Gastroesophageal sphincter (tissue), 4 donors: ENCODE data around the gene PPP2R5C. TPM values are rescaled to one million over a fixed set of nuclear protein-coding genes. Genes with fewer than 3 reads are reported as not detected.
"Not testable (repeated sequence)": the region's sequence is repeated elsewhere in the genome, so short reads cannot be mapped to it uniquely, and the experiment has no call there.

Experiments
- ATAC-seq: fragments of 150-250 bp; one replicate; pipeline ENCODE4 v1.9.1; 2016; ENCODE audit warnings: mild to moderate bottlenecking, moderate library complexity
- H3K27ac ChIP-seq, 4 donors: fragments of 200-600 bp; sonication (generic) in 3 of 4; 1 replicate in 3 of 4; 2 replicates in 1 of 4; pipeline ENCODE4 v1.5.1; 2016 to 2019
- H3K27me3 ChIP-seq: fragments of 200-600 bp; sonication (generic); one replicate; pipeline ENCODE4 v1.5.1; 2019
- H3K36me3 ChIP-seq, 2 donors: fragments of 200-600 bp; sonication (generic); one replicate each; pipeline ENCODE4 v1.5.1; 2019; ENCODE audit warnings: control low read depth in 1 of 2
- H3K4me1 ChIP-seq, 3 donors: fragments of 200-600 bp; sonication (generic); 1 replicate in 2 of 3; 2 replicates in 1 of 3; pipeline ENCODE4 v1.5.1; 2016 to 2019; ENCODE audit warnings: control low read depth in 2 of 3
- H3K4me3 ChIP-seq, 2 donors: fragments of 200-600 bp; sonication (generic); one replicate each; pipeline ENCODE4 v1.5.1; 2019; ENCODE audit warnings: mild to moderate bottlenecking in 1 of 2, moderate library complexity in 1 of 2
- H3K9me3 ChIP-seq, 3 donors: fragments of 200-600 bp; sonication (generic); one replicate each; pipeline ENCODE4 v1.5.1; 2017 to 2019; ENCODE audit warnings: control low read depth in 2 of 3
- EP300 ChIP-seq: sonication (generic); formaldehyde crosslinking; IDR thresholded peaks from one replicate; pipeline ENCODE4 v1.6.1; 2017; ENCODE audit warnings: antibody characterized with exemption, mild to moderate bottlenecking
- POLR2A ChIP-seq, 2 donors: fragments of 450-650 bp; IDR thresholded peaks; one replicate each; pipeline ENCODE4 v1.6.1; 2017; ENCODE audit warnings: antibody characterized with exemption in 2 of 2, mild to moderate bottlenecking in 2 of 2, moderate library complexity in 1 of 2
- POLR2AphosphoS5 ChIP-seq: sonication (generic); formaldehyde crosslinking; IDR thresholded peaks from one replicate; pipeline ENCODE4 v1.6.1; 2017; ENCODE audit warnings: antibody characterized with exemption
- WGBS, 2 donors: methylation state at CpG; one replicate each; pipeline ENCODE4 v1.1.5; 2018; ENCODE audit warnings: low coverage in 1 of 2; 5-methylcytosine and 5-hydroxymethylcytosine counted together
- total RNA-seq, 4 donors: library from RNA; depleted of rRNA; stranded (reverse); fragments of >200 nt; gene quantifications; one replicate each; pipeline ENCODE4 v1.1.0, GENCODE V29; 2016
- TF ChIP-seq, protein P1 (sequence below), 4 experiments: fragments of 200-600 bp in 2 of 4; fragments of 450-650 bp in 2 of 4; sonication (generic) in 1 of 4; IDR thresholded peaks; one replicate each; pipeline ENCODE4 v1.5.1; 2017 to 2019; ENCODE audit warnings: antibody characterized with exemption in 4 of 4, mild to moderate bottlenecking in 2 of 4, moderate library complexity in 2 of 4

PPP2R5C gene
- total RNA-seq, 4 donors from 2014 or later, result 123 to 199 (median 131) TPM

DNA sequence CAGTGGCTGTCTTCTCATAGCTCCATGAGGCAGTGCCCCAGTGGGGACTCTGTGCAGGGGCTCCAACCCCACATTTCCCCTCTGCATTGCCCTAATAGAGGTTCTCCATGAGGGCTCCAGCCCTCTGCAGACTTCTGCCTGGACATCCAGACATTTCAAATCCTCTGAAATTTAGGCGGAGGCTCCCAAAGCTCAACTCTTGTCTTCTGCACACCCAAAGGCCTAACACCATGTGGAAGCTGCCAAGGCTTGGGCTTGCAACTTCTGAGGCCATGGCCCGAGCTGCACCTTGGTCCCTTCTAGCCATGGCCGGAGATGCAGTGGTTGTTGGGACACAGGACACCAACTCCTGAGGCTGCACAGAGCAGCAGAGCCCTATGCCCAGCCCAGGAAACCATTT lies 20.5 kb upstream of the PPP2R5C start:
- no peak overlapping the region for H3K27ac ChIP-seq
- no peak for TF ChIP-seq EP300
- no peak for TF ChIP-seq POLR2AphosphoS5
- TF ChIP-seq, protein P1, sequence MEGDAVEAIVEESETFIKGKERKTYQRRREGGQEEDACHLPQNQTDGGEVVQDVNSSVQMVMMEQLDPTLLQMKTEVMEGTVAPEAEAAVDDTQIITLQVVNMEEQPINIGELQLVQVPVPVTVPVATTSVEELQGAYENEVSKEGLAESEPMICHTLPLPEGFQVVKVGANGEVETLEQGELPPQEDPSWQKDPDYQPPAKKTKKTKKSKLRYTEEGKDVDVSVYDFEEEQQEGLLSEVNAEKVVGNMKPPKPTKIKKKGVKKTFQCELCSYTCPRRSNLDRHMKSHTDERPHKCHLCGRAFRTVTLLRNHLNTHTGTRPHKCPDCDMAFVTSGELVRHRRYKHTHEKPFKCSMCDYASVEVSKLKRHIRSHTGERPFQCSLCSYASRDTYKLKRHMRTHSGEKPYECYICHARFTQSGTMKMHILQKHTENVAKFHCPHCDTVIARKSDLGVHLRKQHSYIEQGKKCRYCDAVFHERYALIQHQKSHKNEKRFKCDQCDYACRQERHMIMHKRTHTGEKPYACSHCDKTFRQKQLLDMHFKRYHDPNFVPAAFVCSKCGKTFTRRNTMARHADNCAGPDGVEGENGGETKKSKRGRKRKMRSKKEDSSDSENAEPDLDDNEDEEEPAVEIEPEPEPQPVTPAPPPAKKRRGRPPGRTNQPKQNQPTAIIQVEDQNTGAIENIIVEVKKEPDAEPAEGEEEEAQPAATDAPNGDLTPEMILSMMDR (IDR thresholded peaks at IDR 0.05), result no peak
- no peak for TF ChIP-seq POLR2A (IDR thresholded peaks at IDR 0.05)
- H3K36me3 ChIP-seq, result no peaks in the 10 kb centered on the region
- ATAC-seq, result no peak
- peaks cover 0 to 8% (median 0%) of the 10 kb centered on the region in 3 donors for H3K9me3 ChIP-seq
- H3K27me3 ChIP-seq, result peaks cover 25% of the 10 kb centered on the region
- H3K4me1 ChIP-seq, result no peaks in the 10 kb centered on the region
- no peak overlapping the region for H3K4me3 ChIP-seq
- 50% methylated on average over 2 of the region's 3 CpGs; no CpG with 5 or more reads in 1 of the 2 donors for WGBS, 2 donors

DNA sequence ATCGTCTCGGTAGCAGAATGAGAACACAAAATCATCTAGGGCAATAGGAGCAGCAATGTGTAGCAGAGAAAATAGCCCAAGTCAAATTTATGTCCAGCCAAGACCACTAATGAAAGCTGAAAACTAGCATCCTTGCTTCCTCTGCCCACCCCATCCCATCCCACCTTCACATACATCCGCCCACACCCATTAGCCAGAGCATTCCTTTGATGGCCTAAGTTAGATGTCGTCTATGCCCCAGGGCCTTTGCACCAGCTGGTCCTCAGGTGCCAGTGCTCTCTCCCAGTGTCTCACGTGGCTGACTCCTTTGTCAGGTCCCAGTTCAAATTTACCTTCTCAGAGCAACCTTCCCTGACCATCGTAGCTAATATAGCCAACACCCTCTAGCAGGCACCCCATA lies 17.8 kb upstream of the PPP2R5C start:
- WGBS, 2 donors, result 80 to 81% methylated on average over 5 to 6 of the region's 6 CpGs

DNA sequence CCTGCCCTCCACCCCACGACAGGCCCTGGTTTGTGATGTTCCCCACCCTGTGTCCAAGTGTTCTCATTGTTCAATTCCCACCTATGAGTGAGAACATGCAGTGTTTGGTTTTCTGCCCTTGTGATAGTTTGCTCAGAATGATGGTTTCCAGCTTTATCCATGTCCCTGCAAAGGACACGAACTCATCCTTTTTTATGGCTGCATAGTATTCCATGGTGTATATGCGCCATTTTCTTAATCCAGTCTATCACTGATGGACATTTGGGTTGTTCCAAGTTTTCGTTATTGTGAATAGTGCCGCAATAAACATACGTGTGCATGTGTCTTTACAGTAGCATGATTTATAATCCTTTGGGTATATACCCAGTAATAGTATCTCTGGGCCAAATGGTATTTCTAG lies 17.1 kb upstream of the PPP2R5C start:
- not testable (repeated sequence) for H3K9me3 ChIP-seq, H3K27me3 ChIP-seq, H3K27ac ChIP-seq, ATAC-seq, H3K4me3 ChIP-seq, H3K36me3 ChIP-seq, H3K4me1 ChIP-seq
- WGBS, 2 donors, result 83 to 90% methylated on average over 5 to 6 of the region's 6 CpGs

More for the DNA sequence above, 17.8 kb upstream of the PPP2R5C start:
- Histone ChIP-seq H3K4me3 (no peak overlapping the region), H3K9me3 (peaks cover 0 to 8% (median 0%) of the 10 kb centered on the region in 3 donors), H3K27me3 (peaks cover 7% of the 10 kb centered on the region), H3K4me1 (no peaks in the 10 kb centered on the region), H3K27ac (no peak overlapping the region), H3K36me3 (no peaks in the 10 kb centered on the region)
- TF ChIP-seq POLR2A (IDR thresholded peaks at IDR 0.05), result no peak
- TF ChIP-seq, protein P1 (IDR thresholded peaks at IDR 0.05), result no peak
- no peak for TF ChIP-seq EP300
- no peak for TF ChIP-seq POLR2AphosphoS5
- ATAC-seq, result no peak

DNA sequence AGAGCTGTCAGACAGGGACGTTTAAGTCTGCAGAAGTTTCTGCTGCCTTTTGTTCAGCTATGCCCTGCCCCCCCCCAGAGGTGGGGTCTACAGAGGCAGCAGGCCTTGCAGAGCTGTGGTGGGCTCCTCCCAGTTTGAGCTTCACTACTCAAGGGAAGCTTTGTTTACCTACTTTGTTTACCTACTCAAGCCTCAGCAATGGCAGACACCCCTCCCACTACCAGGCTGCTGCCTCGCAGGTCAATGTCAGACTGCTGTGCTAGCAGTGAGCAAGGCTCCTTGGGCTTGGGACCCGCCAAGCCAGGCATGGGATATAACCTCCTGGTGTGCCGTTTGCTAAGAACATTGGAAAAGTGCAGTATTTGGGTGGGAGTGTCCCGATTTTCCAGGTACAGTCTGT lies 11.8 kb upstream of the PPP2R5C start:
- H3K4me3 ChIP-seq, H3K4me1 ChIP-seq, H3K27ac ChIP-seq, H3K9me3 ChIP-seq, ATAC-seq, H3K36me3 ChIP-seq: not testable (repeated sequence)
- H3K27me3 ChIP-seq, result peaks cover 36% of the 10 kb centered on the region
- 100% methylated on average over 1 of the region's 5 CpGs; no CpG with 5 or more reads in 1 of the 2 donors for WGBS, 2 donors

DNA sequence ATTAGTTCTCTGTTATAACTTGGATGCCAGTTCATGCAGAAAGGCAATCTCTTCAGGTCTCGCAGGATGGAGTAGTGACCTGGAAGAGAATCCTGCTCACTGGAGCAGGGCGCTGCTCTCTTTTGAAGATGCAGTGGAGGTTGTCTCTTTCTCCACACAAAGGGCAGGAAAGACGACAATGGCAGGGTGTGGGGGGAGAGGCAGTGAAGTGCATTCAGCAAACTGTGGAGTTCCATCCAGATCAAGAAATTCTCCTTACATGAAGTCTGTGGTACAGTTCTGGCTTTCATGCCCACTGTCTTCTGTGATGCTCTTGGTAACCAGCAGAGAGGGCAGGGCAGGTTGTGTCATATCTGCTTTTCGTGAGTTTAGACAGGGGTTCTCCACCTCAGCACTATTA lies 6.6 kb upstream of the PPP2R5C start:
- no peak for TF ChIP-seq EP300
- TF ChIP-seq POLR2AphosphoS5, result no peak
- no peak for TF ChIP-seq POLR2A (IDR thresholded peaks at IDR 0.05)
- TF ChIP-seq, protein P1 (IDR thresholded peaks at IDR 0.05), result no peak
- Histone ChIP-seq H3K4me1 (peaks cover 0 to 6% (median 0%) of the 10 kb centered on the region in 3 donors), H3K9me3 (no peaks in the 10 kb centered on the region), H3K4me3 (no peak overlapping the region), H3K27ac (no peak overlapping the region), H3K36me3 (no peaks in the 10 kb centered on the region), H3K27me3 (peaks cover 38% of the 10 kb centered on the region)
- WGBS, 2 donors, result 65 to 93% methylated on average over 3 to 4 of the region's 4 CpGs
- ATAC-seq, result no peak

DNA sequence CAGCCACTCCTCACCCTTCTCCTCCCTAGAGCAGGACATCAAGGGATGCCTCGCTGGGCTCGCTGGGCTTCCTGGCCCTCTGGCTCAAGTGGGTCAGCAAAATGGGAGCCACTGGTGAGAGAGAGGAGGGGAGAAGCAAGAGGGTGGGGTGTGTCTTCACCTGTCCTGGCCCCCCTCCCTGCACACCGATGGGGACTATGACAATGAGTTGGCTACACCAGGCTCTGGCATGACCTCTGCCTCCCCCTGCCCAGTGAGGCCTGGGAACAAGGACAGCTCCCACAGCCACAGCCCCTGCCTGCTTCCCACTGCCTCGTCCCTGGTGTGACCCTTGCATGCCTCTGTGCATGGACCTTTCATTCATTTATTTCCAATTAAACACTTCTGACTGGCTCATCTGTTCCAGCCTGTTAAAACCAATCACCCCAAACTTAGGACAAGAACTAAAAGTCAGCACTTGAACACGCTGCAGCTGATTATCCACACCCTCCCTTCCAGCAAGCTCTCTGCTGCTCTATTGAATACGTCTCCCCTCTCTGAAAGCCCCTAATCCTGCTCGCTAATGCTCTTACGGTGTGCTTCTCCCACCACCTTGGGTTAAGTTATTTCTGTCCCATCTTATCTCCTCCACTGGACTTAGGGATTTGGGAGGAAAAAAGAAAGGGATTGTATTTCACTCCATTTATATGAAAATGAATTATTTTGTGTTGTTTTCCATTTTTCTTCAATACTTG lies 5.8 kb upstream of the PPP2R5C start:
- no peak for ATAC-seq
- H3K4me3 ChIP-seq, result no peak overlapping the region
- TF ChIP-seq POLR2AphosphoS5 (no peak), POLR2A (IDR thresholded peaks at IDR 0.05) (no peak), EP300 (no peak)
- TF ChIP-seq, protein P1 (IDR thresholded peaks at IDR 0.05), result no peak
- H3K27ac ChIP-seq, result no peak overlapping the region
- H3K36me3 ChIP-seq, result no peaks in the 10 kb centered on the region
- H3K9me3 ChIP-seq, result no peaks in the 10 kb centered on the region
- H3K4me1 ChIP-seq, result peaks cover 0 to 9% (median 0%) of the 10 kb centered on the region in 3 donors
- H3K27me3 ChIP-seq, result peaks cover 29% of the 10 kb centered on the region
- 66% methylated on average over 4 to 8 of the region's 8 CpGs for WGBS, 2 donors
